Measurements from ENCODE around the gene ZBED4. TPM values are rescaled to one million over a fixed set of nuclear protein-coding genes. Genes with fewer than 3 reads are reported as not detected.

Gene ZBED4
- total and polyA plus RNA-seq, 4 donors, result 2.1 to 10.3 (median 4.8) TPM

DNA sequence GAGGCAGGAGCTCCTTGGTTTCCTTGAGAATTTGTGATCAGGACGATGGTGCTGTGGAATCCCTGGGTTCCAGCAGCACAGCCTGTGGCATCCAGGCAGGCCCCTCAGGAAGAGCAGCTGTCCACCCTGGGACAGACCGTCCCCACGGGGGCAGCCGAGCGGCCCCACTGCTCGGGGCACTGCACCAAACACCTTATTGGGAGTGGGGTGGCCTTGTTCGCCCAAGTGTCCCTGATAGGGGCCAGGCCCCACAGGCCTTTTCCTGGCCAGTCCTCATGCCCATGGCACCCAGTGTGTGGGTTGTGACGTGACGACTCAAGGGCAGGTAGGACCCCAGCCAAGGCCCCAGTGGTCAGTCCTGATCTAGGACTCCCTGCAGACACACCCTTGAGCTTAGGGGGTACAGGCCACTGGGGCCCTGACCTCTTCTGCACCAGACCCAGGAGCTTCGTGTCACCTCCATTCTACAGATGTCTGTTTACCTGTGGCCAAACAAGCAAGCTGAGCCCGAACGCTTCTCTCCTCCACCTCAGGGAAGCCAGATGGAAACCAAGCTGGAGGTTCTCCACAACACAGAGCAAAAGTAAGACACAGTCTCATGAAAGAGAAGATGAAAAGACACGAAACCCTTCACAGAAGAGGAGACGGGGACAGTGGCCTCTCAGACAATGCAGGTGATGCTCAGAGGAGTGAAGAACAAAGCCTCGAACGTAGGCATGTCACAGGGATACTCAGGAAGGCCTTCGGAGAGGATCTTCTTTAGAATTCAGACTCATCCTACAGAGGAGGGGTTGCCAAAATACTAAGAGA lies 24.4 kb upstream of the ZBED4 start:
- TF ChIP-seq, protein P1, sequence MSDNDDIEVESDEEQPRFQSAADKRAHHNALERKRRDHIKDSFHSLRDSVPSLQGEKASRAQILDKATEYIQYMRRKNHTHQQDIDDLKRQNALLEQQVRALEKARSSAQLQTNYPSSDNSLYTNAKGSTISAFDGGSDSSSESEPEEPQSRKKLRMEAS (IDR thresholded peaks at IDR 0.05), result no peak
- TF ChIP-seq YY1 (IDR thresholded peaks at IDR 0.05), result no peak
- TF ChIP-seq NR2F2 (IDR thresholded peaks at IDR 0.05), result no peak
- TF ChIP-seq, protein P2, sequence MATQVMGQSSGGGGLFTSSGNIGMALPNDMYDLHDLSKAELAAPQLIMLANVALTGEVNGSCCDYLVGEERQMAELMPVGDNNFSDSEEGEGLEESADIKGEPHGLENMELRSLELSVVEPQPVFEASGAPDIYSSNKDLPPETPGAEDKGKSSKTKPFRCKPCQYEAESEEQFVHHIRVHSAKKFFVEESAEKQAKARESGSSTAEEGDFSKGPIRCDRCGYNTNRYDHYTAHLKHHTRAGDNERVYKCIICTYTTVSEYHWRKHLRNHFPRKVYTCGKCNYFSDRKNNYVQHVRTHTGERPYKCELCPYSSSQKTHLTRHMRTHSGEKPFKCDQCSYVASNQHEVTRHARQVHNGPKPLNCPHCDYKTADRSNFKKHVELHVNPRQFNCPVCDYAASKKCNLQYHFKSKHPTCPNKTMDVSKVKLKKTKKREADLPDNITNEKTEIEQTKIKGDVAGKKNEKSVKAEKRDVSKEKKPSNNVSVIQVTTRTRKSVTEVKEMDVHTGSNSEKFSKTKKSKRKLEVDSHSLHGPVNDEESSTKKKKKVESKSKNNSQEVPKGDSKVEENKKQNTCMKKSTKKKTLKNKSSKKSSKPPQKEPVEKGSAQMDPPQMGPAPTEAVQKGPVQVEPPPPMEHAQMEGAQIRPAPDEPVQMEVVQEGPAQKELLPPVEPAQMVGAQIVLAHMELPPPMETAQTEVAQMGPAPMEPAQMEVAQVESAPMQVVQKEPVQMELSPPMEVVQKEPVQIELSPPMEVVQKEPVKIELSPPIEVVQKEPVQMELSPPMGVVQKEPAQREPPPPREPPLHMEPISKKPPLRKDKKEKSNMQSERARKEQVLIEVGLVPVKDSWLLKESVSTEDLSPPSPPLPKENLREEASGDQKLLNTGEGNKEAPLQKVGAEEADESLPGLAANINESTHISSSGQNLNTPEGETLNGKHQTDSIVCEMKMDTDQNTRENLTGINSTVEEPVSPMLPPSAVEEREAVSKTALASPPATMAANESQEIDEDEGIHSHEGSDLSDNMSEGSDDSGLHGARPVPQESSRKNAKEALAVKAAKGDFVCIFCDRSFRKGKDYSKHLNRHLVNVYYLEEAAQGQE (IDR thresholded peaks at IDR 0.05), result no peak
- no peak for TF ChIP-seq HNF4G (IDR thresholded peaks at IDR 0.05)
- no peak for TF ChIP-seq TAF1 (conservative IDR thresholded peaks at IDR 0.05)
- TF ChIP-seq, protein P3, sequence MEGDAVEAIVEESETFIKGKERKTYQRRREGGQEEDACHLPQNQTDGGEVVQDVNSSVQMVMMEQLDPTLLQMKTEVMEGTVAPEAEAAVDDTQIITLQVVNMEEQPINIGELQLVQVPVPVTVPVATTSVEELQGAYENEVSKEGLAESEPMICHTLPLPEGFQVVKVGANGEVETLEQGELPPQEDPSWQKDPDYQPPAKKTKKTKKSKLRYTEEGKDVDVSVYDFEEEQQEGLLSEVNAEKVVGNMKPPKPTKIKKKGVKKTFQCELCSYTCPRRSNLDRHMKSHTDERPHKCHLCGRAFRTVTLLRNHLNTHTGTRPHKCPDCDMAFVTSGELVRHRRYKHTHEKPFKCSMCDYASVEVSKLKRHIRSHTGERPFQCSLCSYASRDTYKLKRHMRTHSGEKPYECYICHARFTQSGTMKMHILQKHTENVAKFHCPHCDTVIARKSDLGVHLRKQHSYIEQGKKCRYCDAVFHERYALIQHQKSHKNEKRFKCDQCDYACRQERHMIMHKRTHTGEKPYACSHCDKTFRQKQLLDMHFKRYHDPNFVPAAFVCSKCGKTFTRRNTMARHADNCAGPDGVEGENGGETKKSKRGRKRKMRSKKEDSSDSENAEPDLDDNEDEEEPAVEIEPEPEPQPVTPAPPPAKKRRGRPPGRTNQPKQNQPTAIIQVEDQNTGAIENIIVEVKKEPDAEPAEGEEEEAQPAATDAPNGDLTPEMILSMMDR (IDR thresholded peaks at IDR 0.05; ENCODE audit: low read depth, low read length, missing input control), result no peak
- TF ChIP-seq EGR1 (IDR thresholded peaks at IDR 0.05; ENCODE audit: low read depth in 2 of 2), result no peak
- TF ChIP-seq HNF4A (conservative IDR thresholded peaks at IDR 0.05), result no peak
- TF ChIP-seq JUND (IDR thresholded peaks at IDR 0.05), result no peak
- no peak for TF ChIP-seq RXRA (IDR thresholded peaks at IDR 0.05)
- TF ChIP-seq, protein P4, sequence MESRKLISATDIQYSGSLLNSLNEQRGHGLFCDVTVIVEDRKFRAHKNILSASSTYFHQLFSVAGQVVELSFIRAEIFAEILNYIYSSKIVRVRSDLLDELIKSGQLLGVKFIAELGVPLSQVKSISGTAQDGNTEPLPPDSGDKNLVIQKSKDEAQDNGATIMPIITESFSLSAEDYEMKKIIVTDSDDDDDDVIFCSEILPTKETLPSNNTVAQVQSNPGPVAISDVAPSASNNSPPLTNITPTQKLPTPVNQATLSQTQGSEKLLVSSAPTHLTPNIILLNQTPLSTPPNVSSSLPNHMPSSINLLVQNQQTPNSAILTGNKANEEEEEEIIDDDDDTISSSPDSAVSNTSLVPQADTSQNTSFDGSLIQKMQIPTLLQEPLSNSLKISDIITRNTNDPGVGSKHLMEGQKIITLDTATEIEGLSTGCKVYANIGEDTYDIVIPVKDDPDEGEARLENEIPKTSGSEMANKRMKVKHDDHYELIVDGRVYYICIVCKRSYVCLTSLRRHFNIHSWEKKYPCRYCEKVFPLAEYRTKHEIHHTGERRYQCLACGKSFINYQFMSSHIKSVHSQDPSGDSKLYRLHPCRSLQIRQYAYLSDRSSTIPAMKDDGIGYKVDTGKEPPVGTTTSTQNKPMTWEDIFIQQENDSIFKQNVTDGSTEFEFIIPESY (IDR thresholded peaks at IDR 0.05), result no peak
- TF ChIP-seq GABPA (IDR thresholded peaks at IDR 0.05 in 1 of 2, conservative IDR thresholded peaks at IDR 0.05 in 1 of 2), result no peak
- no peak for TF ChIP-seq SP1 (IDR thresholded peaks at IDR 0.05)
- no peak for TF ChIP-seq FOXA1 (IDR thresholded peaks at IDR 0.05)
- TF ChIP-seq, protein P5, sequence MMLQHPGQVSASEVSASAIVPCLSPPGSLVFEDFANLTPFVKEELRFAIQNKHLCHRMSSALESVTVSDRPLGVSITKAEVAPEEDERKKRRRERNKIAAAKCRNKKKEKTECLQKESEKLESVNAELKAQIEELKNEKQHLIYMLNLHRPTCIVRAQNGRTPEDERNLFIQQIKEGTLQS (IDR thresholded peaks at IDR 0.05), result no peak
- no peak for TF ChIP-seq FOXA2 (IDR thresholded peaks at IDR 0.05)
- no peak for TF ChIP-seq RAD21 (IDR thresholded peaks at IDR 0.05)
- no peak overlapping the region for H3K4me3 ChIP-seq (ENCODE audit: low read depth in 1 of 3, low read length in 3 of 3)
- peaks cover 0 to 7% (median 3%) of the 10 kb centered on the region in 4 donors for H3K9me3 ChIP-seq (ENCODE audit: control insufficient read depth in 4 of 4, low read length in 3 of 4)
- no peak overlapping the region for H3K9ac ChIP-seq (ENCODE audit: low read depth in 1 of 2, low read length in 2 of 2)
- peaks cover 0 to 4% (median 0%) of the 10 kb centered on the region in 4 donors for H3K36me3 ChIP-seq (ENCODE audit: control insufficient read depth in 4 of 4, insufficient read depth in 3 of 4, low read depth in 1 of 4, low read length in 3 of 4)
- H3K27me3 ChIP-seq (ENCODE audit: control insufficient read depth in 4 of 4, insufficient read depth in 4 of 4, low read length in 3 of 4), result no peaks in the 10 kb centered on the region
- no peak for DNase-seq (ENCODE audit: low spot score)
- H3K27ac ChIP-seq (ENCODE audit: low read depth in 1 of 2, low read length in 2 of 2), result no peak overlapping the region
- WGBS, result 95% methylated on average over 17 of the region's 17 CpGs
- H3K4me1 ChIP-seq (ENCODE audit: control insufficient read depth in 4 of 4, insufficient read depth in 4 of 4, low read length in 3 of 4), result peaks cover 10 to 25% (median 19%) of the 10 kb centered on the region in 4 donors
